GM12878 (cell line): Measurements from ENCODE around the gene USP2. TPM values are rescaled to one million over a fixed set of nuclear protein-coding genes. Genes with fewer than 3 reads are reported as not detected.

ENCODE experiments used
- ATAC-seq: fragments of 200-7000 bp; cut with Tn5 transposase; 3 replicates; pipeline ENCODE4 v1.9.1; 2020; ENCODE audit warnings: mild to moderate bottlenecking, moderate library complexity
- BruUV-seq: library from RNA; stranded (reverse); fragments of 400-500 nt; replicated peaks from 2 replicates; lab custom pipeline; 2021; lab: Mats Ljungman, UMichigan
- CTCF ChIA-PET: fragments of 300-600 bp; sonication (Branson Sonifier 250); formaldehyde crosslinking; extraction: SDS; loops from one replicate; lab custom pipeline; 2021; ENCODE audit warnings: inconsistent platforms; lab: Yijun Ruan, JAX
- POLR2A ChIA-PET: fragments of 350-600 bp; formaldehyde crosslinking; extraction: SDS; loops from one replicate; lab custom pipeline; 2021; ENCODE audit warnings: inconsistent platforms; lab: Charles Lee
- RAD21 ChIA-PET: fragments of 300-600 bp; sonication (Branson Sonifier 250); formaldehyde crosslinking; loops from one replicate; lab custom pipeline; 2023; ENCODE audit warnings: antibody characterized with exemption; ENCODE audit not compliant: unreplicated experiment; lab: Charles Lee
- SMC1A ChIA-PET: fragments of 300-600 bp; sonication (Branson Sonifier 250); formaldehyde crosslinking; loops from one replicate; lab custom pipeline; 2023; ENCODE audit not compliant: unreplicated experiment, uncharacterized antibody; lab: Charles Lee
- DNase-seq: peaks from one replicate; pipeline ENCODE4 v3.0.0-alpha.2; 2011; ENCODE audit warnings: low read depth, low spot score
- FAIRE-seq: peaks from 3 replicates; lab custom pipeline; 2011; peaks lifted over from hg19 to GRCh38; lab: Jason Lieb, UNC
- H2AFZ ChIP-seq: 2 replicates; pipeline ENCODE4 v1.6.0; 2011; ENCODE audit warnings: low read depth, low read length, control low read depth; ENCODE audit not compliant: control insufficient read depth
- H3K27ac ChIP-seq: 2 replicates; pipeline ENCODE4 v1.5.1; 2011; ENCODE audit warnings: control low read depth; ENCODE audit not compliant: control insufficient read depth, insufficient read depth
- H3K27me3 ChIP-seq, 2 experiments: replicated peaks in 1 of 2; 2 replicates each; pipeline versions ENCODE4 v1.6.0 to v1.6.1; 2011; ENCODE audit warnings: low read length in 1 of 2; ENCODE audit not compliant: control insufficient read depth in 2 of 2, insufficient read depth in 2 of 2
- H3K36me3 ChIP-seq, 2 experiments: 2 replicates each; pipeline ENCODE4 v1.5.1; 2011; ENCODE audit warnings: low read length in 1 of 2; ENCODE audit not compliant: control insufficient read depth in 2 of 2, insufficient read depth in 2 of 2
- H3K4me1 ChIP-seq: 2 replicates; pipeline ENCODE4 v1.6.1; 2011; ENCODE audit warnings: mild to moderate bottlenecking, low read length, moderate library complexity, mixed read lengths; ENCODE audit not compliant: control insufficient read depth, insufficient read depth
- H3K4me2 ChIP-seq: 2 replicates; pipeline ENCODE4 v1.6.0; 2011; ENCODE audit warnings: control low read depth; ENCODE audit not compliant: control insufficient read depth, insufficient read depth
- H3K4me3 ChIP-seq: fragments of 200-600 bp; sonication (generic); 2 replicates; pipeline ENCODE4 v1.5.1; 2016
- H3K79me2 ChIP-seq: 2 replicates; pipeline ENCODE4 v1.6.0; 2011; ENCODE audit warnings: low read length; ENCODE audit not compliant: control insufficient read depth, insufficient read depth
- H3K9ac ChIP-seq: 2 replicates; pipeline ENCODE4 v1.8.0; 2011; ENCODE audit warnings: low read length, control low read depth, mixed read lengths; ENCODE audit not compliant: control insufficient read depth, insufficient read depth
- H3K9me3 ChIP-seq: replicated peaks from 3 replicates; pipeline ENCODE4 v1.5.1; 2011; ENCODE audit warnings: mild to moderate bottlenecking, low read length; ENCODE audit not compliant: control insufficient read depth, insufficient read depth
- H4K20me1 ChIP-seq: 2 replicates; pipeline ENCODE4 v1.6.0; 2011; ENCODE audit not compliant: control insufficient read depth, insufficient read depth
- BHLHE40 ChIP-seq, 2 experiments: fragments of 450-650 bp in 1 of 2; IDR thresholded peaks; 2 replicates each; pipeline ENCODE4 v1.6.1; 2011 to 2017; ENCODE audit warnings: low read depth in 2 of 2, borderline replicate concordance in 1 of 2, improper control_type of control experiment in 1 of 2, low read length in 1 of 2, mild to moderate bottlenecking in 1 of 2
- CUX1 ChIP-seq: IDR thresholded peaks from 2 replicates; pipeline ENCODE4 v1.6.1; 2012; ENCODE audit warnings: improper control_type of control experiment, low read depth, low read length; ENCODE audit not compliant: insufficient replicate concordance
- IKZF1 ChIP-seq: fragments of 450-650 bp; conservative IDR thresholded peaks from 2 replicates; pipeline ENCODE4 v1.6.1; 2017; ENCODE audit warnings: antibody characterized with exemption, mild to moderate bottlenecking
- POLR2A ChIP-seq: IDR thresholded peaks from 2 replicates; pipeline ENCODE4 v1.6.1; 2011; ENCODE audit warnings: low read depth, mild to moderate bottlenecking, low read length
- RFX5 ChIP-seq: IDR thresholded peaks from 2 replicates; pipeline ENCODE4 v1.6.1; 2011; ENCODE audit warnings: low read depth, low read length, improper control_type of control experiment
- USF2 ChIP-seq: IDR thresholded peaks from 2 replicates; pipeline ENCODE4 v1.6.1; 2011; ENCODE audit warnings: low read depth, low read length, improper control_type of control experiment, borderline replicate concordance
- WRNIP1 ChIP-seq: IDR thresholded peaks from 2 replicates; pipeline ENCODE4 v1.6.1; 2011; ENCODE audit warnings: low read depth, low read length, improper control_type of control experiment, borderline replicate concordance
- WGBS: methylation state at CpG from one replicate; pipeline ENCODE4 v1.1.6; 2016; ENCODE audit warnings: low lambda C conversion rate; ENCODE audit not compliant: insufficient replicate concordance, insufficient coverage; ENCODE audit errors: missing lambda C conversion rate; 5-methylcytosine and 5-hydroxymethylcytosine counted together
- in situ Hi-C: fragments of 300-500 bp; cut with MboI; formaldehyde crosslinking; loops from 9 replicates; pipeline ENCODE4 v1.14.3; 2018; ENCODE audit warnings: mixed read lengths
- intact Hi-C: fragments of 100-400 bp; cut with micrococcal nuclease; formaldehyde crosslinking; loops from one replicate; pipeline ENCODE4 v1.14.2; 2022; ENCODE audit not compliant: unreplicated experiment
- polyA plus RNA-seq, 11 experiments: library from polyadenylated mRNA; depleted of rRNA in 4 of 11; unstranded in 6 of 11; stranded (reverse) in 5 of 11; fragments of >200 nt; fragmentation: Nextera tagmentation in 4 of 11; fragmentation: Illumina TruSeq in 1 of 11; extraction: Ambion mirVana in 4 of 11; extraction: Trizol in 1 of 11; gene quantifications; 1 replicate in 1 of 11; 2 replicates in 10 of 11; pipeline versions ENCODE4 v1.2.1 to v1.2.3, GENCODE V29; 2011 to 2016; ENCODE audit warnings: inconsistent platforms in 2 of 11, missing spikeins in 2 of 11, low read depth in 1 of 11
- total RNA-seq, 4 experiments: library from RNA; depleted of rRNA in 3 of 4; stranded (reverse); fragments of >200 nt in 3 of 4; fragmentation: Illumina TruSeq in 1 of 4; extraction: Trizol in 1 of 4; gene quantifications; 2 replicates each; pipeline versions ENCODE4 v1.2.1 to v1.2.3, GENCODE V29; 2013 to 2021
- TF ChIP-seq, protein P1 (sequence below): IDR thresholded peaks from 2 replicates; pipeline ENCODE4 v1.6.1; 2012; ENCODE audit warnings: low read length, inconsistent platforms

USP2 gene
- total and polyA plus RNA-seq, 10 of the 15 experiments (the other 5 are each of a cell fraction or from before 2014, with no cell fraction given), result 0.03 to 0.13 (median 0.06) TPM; not detected in 4

DNA sequence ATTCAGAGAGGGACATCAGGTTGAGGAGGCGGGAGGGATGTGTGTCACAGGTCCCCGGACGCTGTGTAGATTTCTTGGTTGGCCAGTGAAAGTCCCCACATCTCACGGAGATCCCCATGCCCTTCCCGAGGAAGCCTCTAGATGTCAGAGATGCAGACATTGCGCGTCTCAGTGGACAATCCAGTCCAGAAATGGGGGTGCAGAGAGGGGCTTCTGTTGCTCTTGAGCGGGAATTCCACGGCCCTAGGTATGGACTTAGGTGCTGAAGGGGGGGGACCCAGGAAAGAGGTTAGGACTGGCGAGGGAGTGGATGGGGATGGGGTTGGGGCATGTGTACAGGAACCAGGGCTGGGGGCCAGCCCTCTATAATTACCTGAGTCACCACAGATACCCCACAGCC lies 34.5 kb upstream of the USP2 start:
- ChIA-PET CTCF (interaction anchor here (0.7 kb wide), 1 partner anchor 17 kb away, joined by 3 read pairs; no protein-coding TSS in a partner anchor), SMC1A (no interaction called here), RAD21 (no interaction called here), POLR2A (no interaction called here)
- no peak overlapping the region for H3K4me2 ChIP-seq
- H3K27ac ChIP-seq, result no peak overlapping the region
- DNase-seq, result no peak
- H3K4me1 ChIP-seq, result peaks cover 2% of the 10 kb centered on the region; the same call in 1 of the 2 replicates
- peaks cover 2% of the 10 kb centered on the region; the same call in 1 of the 3 replicates for H3K9me3 ChIP-seq
- in situ Hi-C loops (no loop called here), intact Hi-C loops (no loop called here)
- no peak overlapping the region for H3K9ac ChIP-seq
- WGBS, result 24% methylated on average over 10 of the region's 10 CpGs
- no peaks in the 10 kb centered on the region for H3K79me2 ChIP-seq
- no peaks in the 10 kb centered on the region for H3K36me3 ChIP-seq
- H4K20me1 ChIP-seq, result no peaks in the 10 kb centered on the region
- FAIRE-seq, result no peak
- TF ChIP-seq IKZF1 (no peak), WRNIP1 (no peak), CUX1 (no peak), BHLHE40 (IDR thresholded peaks at IDR 0.05; ENCODE audit: borderline replicate concordance in 1 of 2, low read depth in 2 of 2, low read length in 1 of 2) (no peak), RFX5 (no peak), POLR2A (no peak), USF2 (no peak)
- TF ChIP-seq, protein P1, sequence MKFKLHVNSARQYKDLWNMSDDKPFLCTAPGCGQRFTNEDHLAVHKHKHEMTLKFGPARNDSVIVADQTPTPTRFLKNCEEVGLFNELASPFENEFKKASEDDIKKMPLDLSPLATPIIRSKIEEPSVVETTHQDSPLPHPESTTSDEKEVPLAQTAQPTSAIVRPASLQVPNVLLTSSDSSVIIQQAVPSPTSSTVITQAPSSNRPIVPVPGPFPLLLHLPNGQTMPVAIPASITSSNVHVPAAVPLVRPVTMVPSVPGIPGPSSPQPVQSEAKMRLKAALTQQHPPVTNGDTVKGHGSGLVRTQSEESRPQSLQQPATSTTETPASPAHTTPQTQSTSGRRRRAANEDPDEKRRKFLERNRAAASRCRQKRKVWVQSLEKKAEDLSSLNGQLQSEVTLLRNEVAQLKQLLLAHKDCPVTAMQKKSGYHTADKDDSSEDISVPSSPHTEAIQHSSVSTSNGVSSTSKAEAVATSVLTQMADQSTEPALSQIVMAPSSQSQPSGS, result no peak
- no peaks in the 10 kb centered on the region; a peak in 1 of 4 replicates for H3K27me3 ChIP-seq
- no peak overlapping the region for H3K4me3 ChIP-seq
- no TSS peak for BruUV-seq
- ATAC-seq, result peak; percentile 60
- H2AFZ ChIP-seq, result no peak overlapping the region
